MCF 10A (cell line): ENCODE data around the gene BARX1. TPM values are rescaled to one million over a fixed set of nuclear protein-coding genes. Genes with fewer than 3 reads are reported as not detected.
"Not testable (repeated sequence)": the region's sequence is repeated elsewhere in the genome, so short reads cannot be mapped to it uniquely, and the experiment has no call there.

Source experiments
- BruUV-seq: library from RNA; stranded (reverse); fragments of 400-500 nt; replicated peaks from 2 replicates; lab custom pipeline; 2021; lab: Mats Ljungman, UMichigan
- CTCF ChIA-PET: fragments of 300-600 bp; sonication (Branson Sonifier 250); formaldehyde crosslinking; extraction: SDS; loops from one replicate; lab custom pipeline; 2021; ENCODE audit warnings: antibody characterized with exemption, inconsistent platforms; lab: Yijun Ruan, JAX
- POLR2A ChIA-PET: fragments of 300-600, 350-650 bp; sonication (Branson Sonifier 250); formaldehyde crosslinking; extraction: SDS; loops from one replicate; lab custom pipeline; 2020; ENCODE audit warnings: antibody characterized with exemption, inconsistent platforms; lab: Yijun Ruan, JAX
- DNase-seq: peaks from one replicate; pipeline ENCODE4 v3.0.0-alpha.2; 2018; ENCODE audit not compliant: unreplicated experiment
- H3K27ac Mint-ChIP-seq: one replicate; pipeline ENCODE4 v1.8.0; 2022; ENCODE audit warnings: mild to moderate bottlenecking, low read depth, mixed read lengths; ENCODE audit not compliant: unreplicated experiment
- H3K27me3 Mint-ChIP-seq: one replicate; pipeline ENCODE4 v1.8.0; 2022; ENCODE audit warnings: mixed read lengths; ENCODE audit not compliant: insufficient read depth, unreplicated experiment
- H3K36me3 Mint-ChIP-seq: one replicate; pipeline ENCODE4 v1.8.0; 2022; ENCODE audit warnings: mild to moderate bottlenecking, moderate library complexity, mixed read lengths; ENCODE audit not compliant: insufficient read depth, unreplicated experiment
- H3K4me1 Mint-ChIP-seq: one replicate; pipeline ENCODE4 v1.8.0; 2022; ENCODE audit warnings: mixed read lengths; ENCODE audit not compliant: insufficient read depth, unreplicated experiment
- H3K4me3 Mint-ChIP-seq: one replicate; pipeline ENCODE4 v1.8.0; 2022; ENCODE audit warnings: mild to moderate bottlenecking, moderate library complexity, mixed read lengths; ENCODE audit not compliant: unreplicated experiment
- H3K9me3 Mint-ChIP-seq: one replicate; pipeline ENCODE4 v1.8.0; 2022; ENCODE audit warnings: mixed read lengths; ENCODE audit not compliant: unreplicated experiment
- CTCF ChIP-seq: fragments of 200-600 bp; IDR thresholded peaks from one replicate; pipeline ENCODE4 v1.8.0; 2022; ENCODE audit warnings: antibody characterized with exemption, mild to moderate bottlenecking; ENCODE audit not compliant: unreplicated experiment
- intact Hi-C: fragments of 100-400 bp; cut with micrococcal nuclease; formaldehyde crosslinking; loops from 2 replicates; pipeline ENCODE4 v1.14.1; 2022
- total RNA-seq: library from RNA; stranded (reverse); gene quantifications from 2 replicates; pipeline ENCODE4 v1.2.3, GENCODE V29; 2022

The BARX1 gene
- total RNA-seq, 1 experiment from 2014 or later = 0.23 TPM

DNA sequence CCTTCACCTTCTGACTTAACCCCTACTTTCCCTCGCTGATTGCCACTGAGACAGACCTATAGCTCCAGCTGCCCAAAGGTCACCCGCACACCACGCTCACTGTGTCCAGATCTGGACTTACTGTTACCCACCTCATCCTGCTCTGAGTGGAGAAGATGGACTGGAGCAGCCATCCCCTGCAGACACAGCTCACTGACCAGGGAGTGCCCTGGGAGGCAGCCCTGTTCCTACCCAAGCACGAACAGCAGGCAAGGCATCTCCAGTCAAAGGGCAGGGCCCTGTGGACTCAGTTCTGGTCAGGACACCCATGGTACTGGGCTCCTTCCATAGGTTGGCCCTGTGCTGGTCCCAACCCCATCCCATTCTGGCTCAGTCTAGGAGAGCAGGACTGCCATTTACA, 9.5 kb upstream of the BARX1 start:
- no peak for DNase-seq
- no peak for TF ChIP-seq CTCF
- ChIA-PET POLR2A (no interaction called here), CTCF (interaction anchor here (0.5 to 6.3 kb wide), 13 partner anchors 13 to 1824 kb away, joined by 3 to 109 read pairs (median 4); no protein-coding TSS in a partner anchor)
- H3K36me3 Mint-ChIP-seq = no peaks in the 10 kb centered on the region
- no peaks in the 10 kb centered on the region for H3K27me3 Mint-ChIP-seq
- H3K4me3 Mint-ChIP-seq = no peak overlapping the region
- H3K4me1 Mint-ChIP-seq = peaks cover 17% of the 10 kb centered on the region
- no peaks in the 10 kb centered on the region for H3K9me3 Mint-ChIP-seq
- no TSS peak for BruUV-seq
- intact Hi-C loops = no loop called here
- no peak overlapping the region for H3K27ac Mint-ChIP-seq

DNA sequence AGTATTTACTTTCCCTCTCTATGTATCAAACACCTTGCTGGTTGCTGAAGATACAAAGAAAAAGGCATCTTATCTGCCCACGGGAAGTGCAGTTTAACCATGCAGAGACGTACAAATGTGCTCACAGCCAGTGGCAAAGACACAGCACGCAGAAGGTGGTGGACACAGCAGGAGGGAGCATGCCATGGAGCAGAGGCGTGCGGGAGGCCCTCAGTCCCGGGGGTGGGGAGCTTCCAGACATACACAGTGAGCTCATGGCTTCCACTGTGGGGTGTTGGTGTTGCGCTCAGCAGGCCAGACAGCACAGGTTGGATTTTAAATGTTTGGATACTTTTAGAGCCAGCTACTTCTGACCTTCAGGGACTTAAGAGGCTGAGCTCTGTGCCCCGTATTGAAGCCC, 8.8 kb upstream of the BARX1 start:
- TF ChIP-seq CTCF = no peak
- no peak for DNase-seq
- no TSS peak for BruUV-seq
- H3K36me3 Mint-ChIP-seq = no peaks in the 10 kb centered on the region
- no peaks in the 10 kb centered on the region for H3K9me3 Mint-ChIP-seq
- no peak overlapping the region for H3K27ac Mint-ChIP-seq
- ChIA-PET POLR2A (no interaction called here), CTCF (interaction anchor here (0.6 to 6.3 kb wide), 23 partner anchors 10 to 1007 kb away, joined by 3 to 109 read pairs (median 4); no protein-coding TSS in a partner anchor)
- peaks cover 17% of the 10 kb centered on the region for H3K4me1 Mint-ChIP-seq
- no peaks in the 10 kb centered on the region for H3K27me3 Mint-ChIP-seq
- no peak overlapping the region for H3K4me3 Mint-ChIP-seq
- intact Hi-C loops = loop anchor here (1.0 to 2.0 kb wide), 3 partner anchors 39 to 282 kb away; no protein-coding TSS in a partner anchor

GRCh38 chr9:93963489-93963888, 8.3 kb upstream of the BARX1 start:
- not testable (repeated sequence) for H3K4me3 Mint-ChIP-seq, H3K27me3 Mint-ChIP-seq, H3K27ac Mint-ChIP-seq, H3K9me3 Mint-ChIP-seq, DNase-seq, H3K36me3 Mint-ChIP-seq, BruUV-seq
- intact Hi-C loops = loop anchor here (1.0 to 2.0 kb wide), 3 partner anchors 39 to 281 kb away; no protein-coding TSS in a partner anchor
- peaks cover 12% of the 10 kb centered on the region for H3K4me1 Mint-ChIP-seq
- ChIA-PET CTCF (interaction anchor here (0.6 to 6.3 kb wide), 24 partner anchors 10 to 1006 kb away, joined by 3 to 109 read pairs (median 5); no protein-coding TSS in a partner anchor), POLR2A (interaction anchor here (0.5 kb wide), 1 partner anchor 629 kb away, joined by 3 read pairs; no protein-coding TSS in a partner anchor)

- Mint-ChIP-seq H3K27me3 (no peaks in the 10 kb centered on the region), H3K27ac (peak overlapping the region; percentile 2), H3K4me3 (no peak overlapping the region), H3K4me1 (peaks cover 8% of the 10 kb centered on the region), H3K36me3 (no peaks in the 10 kb centered on the region), H3K9me3 (no peaks in the 10 kb centered on the region)
- POLR2A ChIA-PET = interaction anchor here (0.5 kb wide), 1 partner anchor 628 kb away, joined by 3 read pairs; no protein-coding TSS in a partner anchor
- intact Hi-C loops = loop anchor here (1.0 to 2.0 kb wide), 3 partner anchors 40 to 280 kb away; no protein-coding TSS in a partner anchor
- CTCF ChIA-PET = interaction anchor here (0.6 to 6.3 kb wide), 32 partner anchors 9 to 1005 kb away, joined by 3 to 109 read pairs (median 4); no protein-coding TSS in a partner anchor
- peak; percentile 75 for TF ChIP-seq CTCF
- DNase-seq = peak; percentile 92
- BruUV-seq = no TSS peak
These were observed 7.6 kb upstream of the BARX1 start for GRCh38 chr9:93962561-93963440.
